ENCODE data around the gene ANXA6.

- TF ChIP-seq CTCF (IDR thresholded peaks at IDR 0.05) (no peak), POLR2AphosphoS5 (IDR thresholded peaks at IDR 0.05) (no peak), POLR2A (IDR thresholded peaks at IDR 0.05) (no peak), EP300 (IDR thresholded peaks at IDR 0.05) (no peak)
Measured at GRCh38 chr5:151202381-151203139, 45.0 kb upstream of the ANXA6 start.

Measured in stomach (tissue), 4 donors.